DOHH2 (cell line): Measurements from ENCODE around the gene AMPD1.

ENCODE experiments used
- H3F3A ChIP-seq: fragments of 200-600 bp; sonication (generic), shearing (Covaris generic); 2 replicates; pipeline ENCODE4 v1.6.0; 2016; ENCODE audit warnings: antibody characterized with exemption, mild to moderate bottlenecking; ENCODE audit not compliant: control insufficient read depth, insufficient read depth
- H3K27ac ChIP-seq: fragments of 200-600 bp; sonication (generic); 2 replicates; pipeline ENCODE4 v1.5.1; 2014; ENCODE audit warnings: low read depth, mild to moderate bottlenecking, low read length, moderate library complexity
- H3K27me3 ChIP-seq: fragments of 200-600 bp; sonication (generic); 2 replicates; pipeline ENCODE4 v1.6.1; 2014; ENCODE audit warnings: mild to moderate bottlenecking, low read length, mixed read lengths; ENCODE audit not compliant: control insufficient read depth
- H3K36me3 ChIP-seq: fragments of 200-600 bp; sonication (generic); 2 replicates; pipeline ENCODE4 v1.6.1; 2014; ENCODE audit warnings: mild to moderate bottlenecking, low read length, moderate library complexity, mixed read lengths; ENCODE audit not compliant: control insufficient read depth
- H3K4me1 ChIP-seq: fragments of 200-600 bp; sonication (generic); 2 replicates; pipeline ENCODE4 v1.6.1; 2014; ENCODE audit warnings: mild to moderate bottlenecking, low read length, mixed read lengths; ENCODE audit not compliant: control insufficient read depth
- H3K4me2 ChIP-seq: fragments of 200-600 bp; sonication (generic); 2 replicates; pipeline ENCODE4 v1.6.0; 2014; ENCODE audit warnings: mild to moderate bottlenecking, low read length, moderate library complexity
- H3K4me3 ChIP-seq: fragments of 200-600 bp; sonication (generic); 2 replicates; pipeline ENCODE4 v1.5.1; 2014; ENCODE audit warnings: mild to moderate bottlenecking, low read length, mixed read lengths
- H3K79me2 ChIP-seq: fragments of 200-600 bp; sonication (generic); 2 replicates; pipeline ENCODE4 v1.6.1; 2014; ENCODE audit warnings: mild to moderate bottlenecking, low read length, mixed read lengths; ENCODE audit not compliant: control insufficient read depth
- H3K9me2 ChIP-seq: fragments of 200-600 bp; sonication (generic); replicated peaks from 2 replicates; pipeline ENCODE4 v1.6.1; 2014; ENCODE audit warnings: mild to moderate bottlenecking, low read length, mixed read lengths; ENCODE audit not compliant: control insufficient read depth
- H3K9me3 ChIP-seq: fragments of 200-600 bp; sonication (generic); 2 replicates; pipeline ENCODE4 v1.6.1; 2014; ENCODE audit warnings: antibody characterized with exemption, low read length, mixed read lengths; ENCODE audit not compliant: control insufficient read depth, insufficient read depth
- H4K20me1 ChIP-seq: fragments of 200-600 bp; sonication (generic); 2 replicates; pipeline ENCODE4 v1.6.0; 2014; ENCODE audit warnings: low read depth, mild to moderate bottlenecking, antibody characterized with exemption, low read length, moderate library complexity; ENCODE audit not compliant: control insufficient read depth, insufficient read depth
- EZH2phosphoT487 ChIP-seq: fragments of 200-600 bp; sonication (generic); IDR thresholded peaks from 2 replicates; pipeline ENCODE4 v1.6.1; 2017; ENCODE audit warnings: borderline replicate concordance, mild to moderate bottlenecking, antibody characterized with exemption, low read length, moderate library complexity, mixed read lengths
- TF ChIP-seq, protein P1 (sequence below): fragments of 200-600 bp; sonication (generic); IDR thresholded peaks from one replicate; pipeline ENCODE4 v1.5.1; 2014; ENCODE audit warnings: antibody characterized with exemption, mild to moderate bottlenecking, low read depth, low read length; ENCODE audit not compliant: poor library complexity, severe bottlenecking

The AMPD1 gene

DNA sequence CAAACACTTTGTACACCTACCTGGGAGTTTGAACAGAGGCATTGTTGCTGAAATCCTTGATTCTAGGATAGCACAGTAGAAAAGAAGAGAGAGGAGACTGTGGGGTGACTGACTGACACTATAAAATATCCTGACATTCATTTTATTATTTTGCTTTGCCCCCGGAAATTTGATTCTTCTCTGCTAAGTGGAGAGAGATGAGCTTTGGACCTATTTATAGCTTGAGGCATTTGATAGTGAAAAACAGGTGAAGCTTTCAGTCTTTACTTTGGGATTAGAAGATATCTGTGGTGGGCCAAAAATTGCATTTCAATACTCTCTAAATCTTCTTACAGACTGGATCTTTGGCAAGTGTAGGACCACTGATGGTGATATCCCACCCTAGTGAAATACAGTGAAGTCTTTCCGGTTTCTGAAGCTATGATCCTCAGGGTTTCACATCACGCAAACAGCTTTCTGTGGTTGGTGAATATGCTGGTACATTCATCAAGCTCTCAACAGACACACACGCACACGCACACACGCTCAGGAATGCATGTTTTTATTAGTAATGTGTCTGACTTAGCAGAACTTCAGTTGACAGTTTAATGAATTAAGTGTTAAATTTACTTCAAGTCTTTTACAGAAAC lies at the start of gene AMPD1:
AMPD1 (minus strand) TSS at position 117 of the 629 bp plus-strand sequence; CDS start at position 42, 75 bp downstream.
- Histone ChIP-seq H3K27ac (no peak within 1 kb of the TSS), H4K20me1 (no peaks in the 10 kb centered on the region), H3K36me3 (no peaks in the 10 kb centered on the region), H3K4me1 (peaks cover 12% of the 10 kb centered on the region), H3K9me2 (no peaks in the 10 kb centered on the region), H3K4me3 (no peak within 1 kb of the TSS), H3K9me3 (no peaks in the 10 kb centered on the region), H3F3A (no peaks in the 10 kb centered on the region), H3K79me2 (no peaks in the 10 kb centered on the region), H3K4me2 (no peak within 1 kb of the TSS), H3K27me3 (peaks cover 3% of the 10 kb centered on the region; the same call in 1 of the 2 replicates)
- TF ChIP-seq EZH2phosphoT487, result no peak
- TF ChIP-seq, protein P1, sequence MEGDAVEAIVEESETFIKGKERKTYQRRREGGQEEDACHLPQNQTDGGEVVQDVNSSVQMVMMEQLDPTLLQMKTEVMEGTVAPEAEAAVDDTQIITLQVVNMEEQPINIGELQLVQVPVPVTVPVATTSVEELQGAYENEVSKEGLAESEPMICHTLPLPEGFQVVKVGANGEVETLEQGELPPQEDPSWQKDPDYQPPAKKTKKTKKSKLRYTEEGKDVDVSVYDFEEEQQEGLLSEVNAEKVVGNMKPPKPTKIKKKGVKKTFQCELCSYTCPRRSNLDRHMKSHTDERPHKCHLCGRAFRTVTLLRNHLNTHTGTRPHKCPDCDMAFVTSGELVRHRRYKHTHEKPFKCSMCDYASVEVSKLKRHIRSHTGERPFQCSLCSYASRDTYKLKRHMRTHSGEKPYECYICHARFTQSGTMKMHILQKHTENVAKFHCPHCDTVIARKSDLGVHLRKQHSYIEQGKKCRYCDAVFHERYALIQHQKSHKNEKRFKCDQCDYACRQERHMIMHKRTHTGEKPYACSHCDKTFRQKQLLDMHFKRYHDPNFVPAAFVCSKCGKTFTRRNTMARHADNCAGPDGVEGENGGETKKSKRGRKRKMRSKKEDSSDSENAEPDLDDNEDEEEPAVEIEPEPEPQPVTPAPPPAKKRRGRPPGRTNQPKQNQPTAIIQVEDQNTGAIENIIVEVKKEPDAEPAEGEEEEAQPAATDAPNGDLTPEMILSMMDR, result no peak

DNA sequence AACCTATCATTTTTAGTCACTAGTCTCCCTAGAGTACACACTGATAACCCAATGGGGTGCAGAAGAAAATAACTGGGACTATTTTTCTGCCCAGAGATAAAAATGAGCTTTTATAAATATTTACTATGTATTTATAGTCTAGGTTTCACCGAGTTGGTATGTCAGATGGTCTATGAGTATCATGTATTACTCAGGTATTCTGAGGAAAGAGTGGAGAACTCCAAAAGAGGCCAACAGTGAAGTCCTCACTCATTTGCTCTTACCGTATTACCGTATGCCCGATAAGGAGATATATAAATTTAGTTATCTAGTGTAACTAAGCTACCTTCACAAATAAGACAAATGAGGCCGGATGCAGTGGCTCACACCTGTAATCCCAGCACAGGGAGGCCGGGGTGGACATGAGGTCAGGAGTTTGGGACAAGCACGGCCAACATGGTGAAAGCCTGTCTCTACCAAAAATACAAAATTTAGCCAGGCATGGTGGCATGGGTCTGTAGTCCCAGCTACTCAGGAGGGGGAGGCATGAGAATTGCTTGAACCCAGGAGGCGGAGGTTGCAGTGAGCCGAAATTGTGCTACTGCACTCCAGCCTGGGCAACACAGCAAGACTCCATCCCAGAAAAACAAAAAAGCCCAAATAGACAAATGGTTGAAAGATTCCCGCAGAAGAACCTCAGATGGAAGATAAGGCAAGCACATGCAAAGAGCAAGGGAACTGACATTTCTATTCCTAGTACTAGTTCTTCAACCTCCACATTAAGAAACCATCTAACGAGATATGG lies 46.8 kb upstream of the AMPD1 start:
- H3K4me1 ChIP-seq, result no peaks in the 10 kb centered on the region
- peaks cover 95% of the 10 kb centered on the region for H3K36me3 ChIP-seq
- no peak overlapping the region for H3K27ac ChIP-seq
- H3K9me3 ChIP-seq, result no peaks in the 10 kb centered on the region
- H3F3A ChIP-seq, result no peaks in the 10 kb centered on the region
- no peak overlapping the region for H3K4me2 ChIP-seq
- peaks cover 93% of the 10 kb centered on the region for H3K79me2 ChIP-seq
- H3K9me2 ChIP-seq, result no peaks in the 10 kb centered on the region
- H3K4me3 ChIP-seq, result no peak overlapping the region
- H4K20me1 ChIP-seq, result 0 out of 2 replicates have a peak, but pooled peaks cover 9% of the 10 kb centered on the region
- no peaks in the 10 kb centered on the region for H3K27me3 ChIP-seq
- TF ChIP-seq EZH2phosphoT487, result no peak
- TF ChIP-seq, protein P1, result no peak

DNA sequence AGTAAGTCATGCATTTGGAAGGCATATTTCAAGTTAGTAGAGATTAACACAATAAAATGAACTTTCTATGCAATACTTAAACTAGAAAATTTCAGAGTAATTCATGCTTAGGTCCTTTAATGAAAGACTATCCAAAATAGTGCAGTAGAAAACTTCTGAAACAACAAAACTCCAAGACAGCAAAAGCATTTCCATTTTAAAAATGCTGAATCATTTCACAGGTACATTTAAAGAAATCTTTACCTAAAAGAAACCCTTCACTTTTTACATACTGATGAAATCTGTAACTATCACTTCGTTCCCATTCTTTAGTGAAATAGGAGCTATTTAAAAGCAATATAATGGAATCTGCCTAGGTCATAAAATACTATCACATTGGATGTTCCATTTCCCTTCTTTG lies 45.0 kb upstream of the AMPD1 start:
- Histone ChIP-seq H4K20me1 (0 out of 2 replicates have a peak, but pooled peaks cover 7% of the 10 kb centered on the region), H3K36me3 (peaks cover 95% of the 10 kb centered on the region), H3K4me1 (no peaks in the 10 kb centered on the region), H3K4me2 (no peak overlapping the region), H3K79me2 (peaks cover 78% of the 10 kb centered on the region), H3K27ac (no peak overlapping the region), H3K4me3 (no peak overlapping the region), H3K9me3 (no peaks in the 10 kb centered on the region), H3K9me2 (no peaks in the 10 kb centered on the region), H3K27me3 (no peaks in the 10 kb centered on the region), H3F3A (no peaks in the 10 kb centered on the region)
- TF ChIP-seq EZH2phosphoT487, result no peak
- TF ChIP-seq, protein P1, result no peak
